K562 (cell line): ENCODE measurements around the gene MYH15. TPM values are rescaled to one million over a fixed set of nuclear protein-coding genes. Genes with fewer than 3 reads are reported as not detected.

ENCODE experiments used
- ATAC-seq: fragments of 200-7000 bp; cut with Tn5 transposase; 3 replicates; pipeline ENCODE4 v1.9.1; 2020; ENCODE audit warnings: moderate library complexity
- BruUV-seq: library from RNA; stranded (reverse); fragments of 400-500 nt; replicated peaks from 2 replicates; lab custom pipeline; 2021; lab: Mats Ljungman, UMichigan
- CTCF ChIA-PET: fragments of 300-600 bp; formaldehyde crosslinking; extraction: SDS; loops from one replicate; lab custom pipeline; 2021; ENCODE audit warnings: low intra/inter-chr PET ratio; lab: Yijun Ruan, JAX
- POLR2A ChIA-PET: fragments of 300-600, 350-650 bp; sonication (Branson Sonifier 250); formaldehyde crosslinking; extraction: SDS; loops from one replicate; lab custom pipeline; 2021; ENCODE audit warnings: antibody characterized with exemption, inconsistent platforms; lab: Yijun Ruan, JAX
- DNase-seq, 4 experiments: peaks; one replicate each; pipeline versions ENCODE4 v3.0.0 to v3.0.0-alpha.2; 2011 to 2018; ENCODE audit warnings: low spot score in 3 of 4, mixed read lengths in 3 of 4; ENCODE audit errors: extremely low read depth in 1 of 4
- FAIRE-seq: peaks from 2 replicates; lab custom pipeline; 2011; peaks lifted over from hg19 to GRCh38; lab: Jason Lieb, UNC
- H2AFZ ChIP-seq: 2 replicates; pipeline ENCODE4 v1.6.0; 2011; ENCODE audit warnings: low read depth, low read length, control low read depth, inconsistent platforms
- H3K27ac ChIP-seq: fragments of 200-600 bp; 3 replicates; pipeline ENCODE4 v1.8.0; 2011; ENCODE audit warnings: low read depth, mild to moderate bottlenecking, control low read depth, inconsistent platforms, low read length, moderate library complexity, mixed read lengths; ENCODE audit errors: extremely low read depth
- H3K27me3 ChIP-seq, 2 experiments: fragments of 300-600 bp in 1 of 2; 2 replicates in 1 of 2; 3 replicates in 1 of 2; pipeline versions ENCODE4 v1.6.0 to v1.8.0; 2011; ENCODE audit warnings: inconsistent platforms in 2 of 2, low read length in 2 of 2, mild to moderate bottlenecking in 1 of 2, mixed read lengths in 1 of 2, moderate library complexity in 1 of 2; ENCODE audit not compliant: control insufficient read depth in 2 of 2, insufficient read depth in 2 of 2
- H3K36me3 ChIP-seq: fragments of 300-600 bp; 3 replicates; pipeline ENCODE4 v1.8.0; 2011; ENCODE audit warnings: mild to moderate bottlenecking, low read length, inconsistent platforms; ENCODE audit not compliant: control insufficient read depth, insufficient read depth
- H3K4me1 ChIP-seq, 2 experiments: fragments of 200-600 bp in 1 of 2; replicated peaks in 1 of 2; 2 replicates in 1 of 2; 3 replicates in 1 of 2; pipeline versions ENCODE4 v1.5.1 to v1.8.0; 2011; ENCODE audit warnings: inconsistent platforms in 2 of 2, low read length in 2 of 2, mild to moderate bottlenecking in 1 of 2, mixed read lengths in 1 of 2, moderate library complexity in 1 of 2; ENCODE audit not compliant: control insufficient read depth in 2 of 2, insufficient read depth in 2 of 2
- H3K4me2 ChIP-seq: 2 replicates; pipeline ENCODE4 v1.6.1; 2011; ENCODE audit warnings: low read length, control low read depth, inconsistent platforms, mixed read lengths; ENCODE audit not compliant: insufficient read depth
- H3K4me3 ChIP-seq: fragments of 200-600 bp; sonication (generic), shearing (Covaris generic); 2 replicates; pipeline ENCODE4 v1.5.1; 2016; ENCODE audit warnings: control low read depth, inconsistent platforms
- H3K79me2 ChIP-seq: fragments of 200-600 bp; 3 replicates; pipeline ENCODE4 v1.8.0; 2011; ENCODE audit warnings: low read length, inconsistent platforms; ENCODE audit not compliant: control insufficient read depth, insufficient read depth
- H3K9ac ChIP-seq, 2 experiments: 2 replicates each; pipeline versions ENCODE4 v1.6.0 to v1.6.1; 2011; ENCODE audit warnings: low read depth in 2 of 2, low read length in 2 of 2, control low read depth in 1 of 2, inconsistent platforms in 1 of 2, mild to moderate bottlenecking in 1 of 2, mixed read lengths in 1 of 2; ENCODE audit not compliant: insufficient read depth in 1 of 2
- H3K9me1 ChIP-seq: one replicate; pipeline ENCODE4 v1.6.0; 2011; ENCODE audit warnings: inconsistent platforms, mild to moderate bottlenecking, low read length, moderate library complexity; ENCODE audit not compliant: control insufficient read depth, insufficient read depth
- H3K9me3 ChIP-seq: replicated peaks from 2 replicates; pipeline ENCODE4 v1.5.1; 2011; ENCODE audit warnings: low read depth, low read length, inconsistent platforms; ENCODE audit not compliant: control insufficient read depth, insufficient read depth
- H4K20me1 ChIP-seq: replicated peaks from 2 replicates; pipeline ENCODE4 v1.6.1; 2011; ENCODE audit warnings: low read length, inconsistent platforms, mixed read lengths; ENCODE audit not compliant: control insufficient read depth, insufficient read depth
- RAD21 ChIP-seq, 2 experiments: fragments of 250-450 bp in 1 of 2; fragments of 450-650 bp in 1 of 2; sonication (Bioruptor Pico) in 1 of 2; formaldehyde crosslinking in 1 of 2; IDR thresholded peaks in 1 of 2; conservative IDR thresholded peaks in 1 of 2; 2 replicates each; pipeline versions ENCODE4 v1.4.0 to v1.8.0; 2020 to 2022; ENCODE audit warnings: mild to moderate bottlenecking in 2 of 2, moderate library complexity in 1 of 2
- ZNF407 ChIP-seq: fragments of 450-650 bp; IDR thresholded peaks from 2 replicates; pipeline ENCODE4 v1.6.1; 2016; ENCODE audit warnings: low read depth
- ZSCAN32 ChIP-seq: fragments of 450-650 bp; formaldehyde crosslinking; IDR thresholded peaks from 2 replicates; pipeline ENCODE4 v1.4.0; 2020; ENCODE audit warnings: mild to moderate bottlenecking, moderate library complexity
- WGBS: fragments of 100-300 bp; shearing (Covaris generic); methylation state at CpG from one replicate; pipeline ENCODE4 v1.1.6; 2016; ENCODE audit warnings: low coverage, mixed read lengths; ENCODE audit not compliant: insufficient coverage; ENCODE audit errors: missing lambda C conversion rate; 5-methylcytosine and 5-hydroxymethylcytosine counted together
- in situ Hi-C: fragments of 300-500 bp; cut with MboI; formaldehyde crosslinking; loops from 4 replicates; pipeline ENCODE4 v1.15.0; 2018; ENCODE audit warnings: inconsistent platforms, mixed read lengths
- intact Hi-C: fragments of 100-400 bp; cut with micrococcal nuclease; formaldehyde crosslinking; loops from 2 replicates; pipeline ENCODE4 v1.14.2; 2022
- polyA plus RNA-seq, 8 experiments: library from polyadenylated mRNA; depleted of rRNA in 4 of 8; stranded (reverse) in 5 of 8; unstranded in 3 of 8; fragments of >200 nt; fragmentation: Nextera tagmentation in 2 of 8; fragmentation: Illumina TruSeq in 1 of 8; extraction: Ambion mirVana in 2 of 8; extraction: Trizol in 1 of 8; gene quantifications; 2 replicates each; pipeline versions ENCODE4 v1.2.1 to v1.2.3, GENCODE V29; 2011 to 2014; ENCODE audit warnings: inconsistent platforms in 1 of 8, missing spikeins in 1 of 8
- total RNA-seq, 7 experiments: library from RNA; depleted of rRNA in 6 of 7; stranded (reverse); fragments of >200 nt in 6 of 7; fragmentation: Illumina TruSeq in 2 of 7; extraction: Trizol in 2 of 7; gene quantifications; 2 replicates each; pipeline versions ENCODE4 v1.2.1 to v1.2.3, GENCODE V29; 2011 to 2021; ENCODE audit warnings: low replicate concordance in 1 of 7

MYH15 gene
- total and polyA plus RNA-seq, 9 of the 15 experiments (the other 6 are each of a cell fraction or from before 2014, with no cell fraction given) = 0.03 to 0.29 (median 0.12) TPM

- H3K79me2 ChIP-seq = no peaks in the 10 kb centered on the region
- no peaks in the 10 kb centered on the region for H3K9me1 ChIP-seq
- H2AFZ ChIP-seq = no peak overlapping the region
- no peak overlapping the region for H3K27ac ChIP-seq
- ChIA-PET POLR2A (no interaction called here), CTCF (interaction anchor here (0.6 kb wide), 1 partner anchor 819 kb away, joined by 5 read pairs; no protein-coding TSS in a partner anchor)
- H3K27me3 ChIP-seq = no peaks in the 10 kb centered on the region
- DNase-seq (no peak), FAIRE-seq (no peak), ATAC-seq (no peak)
- no peaks in the 10 kb centered on the region for H3K36me3 ChIP-seq
- 0% methylated on average over 2 of the region's 2 CpGs for WGBS
- H3K4me2 ChIP-seq = no peak overlapping the region
- H3K4me1 ChIP-seq = no peaks in the 10 kb centered on the region
- BruUV-seq = no TSS peak
- no peaks in the 10 kb centered on the region for H4K20me1 ChIP-seq
- in situ Hi-C loops = loop anchor here (25.0 kb wide), 1 partner anchor 433 kb away; no protein-coding TSS in a partner anchor
- no peak overlapping the region for H3K9ac ChIP-seq
- H3K9me3 ChIP-seq = no peaks in the 10 kb centered on the region
- TF ChIP-seq ZSCAN32 (CRISPR knock-in tag) = no peak
- intact Hi-C loops = no loop called here
- no peak overlapping the region for H3K4me3 ChIP-seq
Observed at GRCh38 chr3:108479224-108479623, 31.2 kb downstream of the MYH15 start.

- intact Hi-C loops = loop anchor here (2.0 kb wide), 2 partner anchors 325 to 545 kb away; no protein-coding TSS in a partner anchor
- ATAC-seq (peak; percentile 82), DNase-seq (peak; percentile 35 to 62 (median 42)), FAIRE-seq (peak; percentile 88)
- POLR2A ChIA-PET = interaction anchor here (0.6 to 1.0 kb wide), 2 partner anchors 8 to 463 kb away, joined by 4 read pairs; no protein-coding TSS in a partner anchor
- H3K79me2 ChIP-seq = no peaks in the 10 kb centered on the region
- H4K20me1 ChIP-seq = no peaks in the 10 kb centered on the region
- no peaks in the 10 kb centered on the region for H3K4me1 ChIP-seq
- 2% methylated on average over 4 of the region's 4 CpGs for WGBS
- H3K27ac ChIP-seq = no peak overlapping the region
- no peaks in the 10 kb centered on the region for H3K9me3 ChIP-seq
- CTCF ChIA-PET = no interaction called here
- no peak overlapping the region for H3K9ac ChIP-seq
- no peak overlapping the region for H3K4me2 ChIP-seq
- H3K4me3 ChIP-seq = no peak overlapping the region
- H3K36me3 ChIP-seq = no peaks in the 10 kb centered on the region
- in situ Hi-C loops = loop anchor here (25.0 kb wide), 1 partner anchor 435 kb away; no protein-coding TSS in a partner anchor
- BruUV-seq = no TSS peak
- no peaks in the 10 kb centered on the region for H3K9me1 ChIP-seq
- no peaks in the 10 kb centered on the region for H3K27me3 ChIP-seq
- H2AFZ ChIP-seq = no peak overlapping the region
- no peak for TF ChIP-seq ZNF407
- peak; percentile 41 to 78 for TF ChIP-seq RAD21 (CRISPR knock-in tag; conservative IDR thresholded peaks at IDR 0.05 in 1 of 2, IDR thresholded peaks at IDR 0.05 in 1 of 2)
Observed at GRCh38 chr3:108477511-108478147, 32.8 kb downstream of the MYH15 start.
